Stimulated activated CD8-positive, alpha-beta memory T cell treated with anti-CD3 and anti-CD28 coated beads, Interleukin-4, amount 100 ng/mL, for 48 hours (primary cell): Measurements from ENCODE around the gene PWP2.
"Not testable (repeated sequence)": the region's sequence is repeated elsewhere in the genome, so short reads cannot be mapped to it uniquely, and the experiment has no call there.

ENCODE experiments used
- DNase-seq: peaks from one replicate; pipeline ENCODE4 v3.0.0-alpha.2; 2020

Gene PWP2

GRCh38 chr21:44167527-44167926 lies 60.3 kb downstream of the PWP2 start:
- DNase-seq: not testable (repeated sequence)

GRCh38 chr21:44170326-44170725 lies 63.1 kb downstream of the PWP2 start:
- DNase-seq: not testable (repeated sequence)

- DNase-seq: not testable (repeated sequence)
Observed at GRCh38 chr21:44170863-44171262, 63.7 kb downstream of the PWP2 start.

DNA sequence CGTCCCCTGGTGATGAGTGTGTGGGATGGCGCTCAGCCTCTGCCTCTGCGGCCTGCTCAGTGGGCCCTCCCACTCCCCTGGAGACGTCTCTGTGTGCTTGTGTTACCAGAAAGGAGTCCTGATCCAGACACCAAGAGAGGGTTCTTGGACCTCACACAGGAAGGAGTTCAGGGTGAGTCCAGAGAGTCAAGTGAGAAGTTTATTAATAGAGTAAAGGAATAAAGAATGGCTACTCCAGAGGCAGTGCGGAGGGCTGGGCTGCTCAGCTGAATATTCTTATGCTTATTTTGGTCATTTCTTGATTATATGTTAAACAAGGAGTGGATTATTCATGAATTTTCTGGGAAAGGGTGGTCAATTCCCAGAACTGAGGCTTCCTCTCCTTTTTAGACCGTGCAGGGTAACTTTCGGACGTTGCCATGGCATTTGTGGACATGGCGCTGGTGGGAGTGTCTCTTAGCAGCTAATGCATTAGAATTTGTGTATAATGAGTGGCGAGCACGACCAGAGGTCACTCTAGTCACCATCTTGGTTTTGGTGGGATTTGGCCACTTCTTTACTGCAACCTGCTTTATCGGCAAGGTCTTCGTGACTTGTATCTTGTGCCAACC lies 64.9 kb downstream of the PWP2 start:
- not testable (repeated sequence) for DNase-seq

DNA sequence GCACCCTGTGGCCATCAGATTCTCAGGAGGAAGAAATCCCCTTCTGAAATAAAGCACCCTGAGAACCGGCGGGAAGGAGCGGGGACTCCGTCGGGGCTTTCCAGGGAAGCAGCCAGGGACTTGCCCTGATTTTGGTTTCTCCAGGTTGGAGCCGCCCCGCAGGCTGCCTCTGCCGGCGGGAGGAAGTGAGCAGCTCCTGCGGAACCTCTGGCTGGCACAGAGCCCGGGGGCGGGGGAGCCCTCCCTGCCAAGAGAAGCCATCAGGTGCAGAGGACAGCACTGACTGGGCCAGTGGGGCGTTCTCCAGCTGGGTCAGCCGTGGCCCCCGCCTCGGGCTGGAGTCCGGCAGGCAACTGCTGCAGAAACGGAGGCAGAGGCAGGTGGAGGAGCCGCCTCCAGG lies 65.5 kb downstream of the PWP2 start:
- DNase-seq: not testable (repeated sequence)

DNA sequence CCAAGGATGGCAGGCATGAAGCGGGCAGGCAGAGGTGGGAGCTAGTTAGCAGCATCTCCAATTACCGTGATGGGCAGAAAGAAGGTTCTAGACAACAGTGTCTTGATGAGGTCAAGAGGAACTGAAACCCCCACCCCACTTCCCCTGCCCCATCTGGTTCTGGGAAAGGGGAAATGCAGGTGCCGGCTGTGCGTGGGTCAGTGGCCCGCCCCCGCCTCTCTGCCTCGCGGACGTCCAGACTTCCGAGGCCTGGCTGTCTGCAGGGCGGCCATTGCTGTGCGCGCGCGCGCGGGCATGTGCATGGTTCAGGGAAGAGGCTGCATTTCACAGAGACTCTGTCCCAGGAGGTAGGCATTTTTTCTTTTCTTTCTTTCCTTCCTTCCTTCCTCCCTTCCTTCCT lies 68.0 kb downstream of the PWP2 start:
- DNase-seq: not testable (repeated sequence)

DNA sequence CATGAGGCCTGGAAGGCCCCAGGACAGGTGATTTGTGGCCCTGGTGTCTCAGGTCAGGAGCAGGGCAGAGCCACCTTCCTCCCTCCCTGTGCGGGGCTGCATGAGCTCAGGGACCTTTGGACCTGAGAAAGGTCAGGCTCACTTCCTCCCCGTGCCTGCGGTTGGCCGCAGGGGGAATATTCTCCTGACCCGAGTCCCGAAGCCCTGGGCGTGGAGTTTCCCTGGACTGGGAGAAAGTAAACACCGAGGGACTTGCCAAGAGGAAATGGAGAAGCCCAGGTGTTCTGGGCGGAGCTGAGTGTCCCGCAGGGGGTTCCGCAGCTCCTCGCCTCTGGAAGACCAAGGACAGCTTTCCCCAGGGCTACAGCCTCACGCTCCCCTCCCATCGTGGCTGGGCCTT lies 68.9 kb downstream of the PWP2 start:
- DNase-seq: not testable (repeated sequence)
